Middle frontal gyrus (tissue), 1 donor: ENCODE data around the gene PVALB.

Experiments
- DNase-seq: peaks from one replicate; pipeline ENCODE4 v3.0.0-alpha.2; 2015; ENCODE audit warnings: low spot score; ENCODE audit errors: extremely low spot score

PVALB gene

GRCh38 chr22:36775586-36775963 is 41.3 kb downstream of the PVALB start:
- DNase-seq: no peak

- DNase-seq: no peak
These were observed 42.9 kb downstream of the PVALB start for GRCh38 chr22:36773935-36774334.

- no peak for DNase-seq
These were observed 44.4 kb downstream of the PVALB start for GRCh38 chr22:36772451-36772850.

- no peak for DNase-seq
These were observed 45.3 kb downstream of the PVALB start for GRCh38 chr22:36771356-36772063.

- no peak for DNase-seq
These were observed 46.2 kb downstream of the PVALB start for GRCh38 chr22:36770513-36771231.

- no peak for DNase-seq
These were observed 47.0 kb downstream of the PVALB start for GRCh38 chr22:36769541-36770512.

- no peak for DNase-seq
These were observed 48.2 kb downstream of the PVALB start for GRCh38 chr22:36768616-36769015.

GRCh38 chr22:36768141-36768540 is 48.7 kb downstream of the PVALB start:
- no peak for DNase-seq

GRCh38 chr22:36767035-36767775 is 49.6 kb downstream of the PVALB start:
- no peak for DNase-seq

GRCh38 chr22:36765943-36766450 is 50.8 kb downstream of the PVALB start:
- no peak for DNase-seq

GRCh38 chr22:36765131-36765942 is 51.5 kb downstream of the PVALB start:
- DNase-seq: no peak

- DNase-seq: no peak
These were observed 52.2 kb downstream of the PVALB start for GRCh38 chr22:36764641-36765040.

- DNase-seq: no peak
These were observed 52.8 kb downstream of the PVALB start for GRCh38 chr22:36764060-36764459.

GRCh38 chr22:36763576-36763975 is 53.3 kb downstream of the PVALB start:
- no peak for DNase-seq

GRCh38 chr22:36762687-36763260 is 54.1 kb downstream of the PVALB start:
- no peak for DNase-seq

GRCh38 chr22:36761553-36762240 is 55.1 kb downstream of the PVALB start:
- no peak for DNase-seq

GRCh38 chr22:36760786-36761185 is 56.0 kb downstream of the PVALB start:
- DNase-seq: no peak

- DNase-seq: no peak
These were observed 57.2 kb downstream of the PVALB start for GRCh38 chr22:36759481-36760159.
